Stimulated activated CD4-positive, alpha-beta T cell treated with anti-CD3 and anti-CD28 coated beads, Interleukin-1b, Interleukin-23, amount 100 ng/mL, for 4 hours (primary cell): Measurements from ENCODE around the gene AUTS2.

Experiments
- DNase-seq, 2 donors: peaks; one replicate each; pipeline ENCODE4 v3.0.0-alpha.2; 2020; ENCODE audit warnings: low read depth in 2 of 2

AUTS2 gene

GRCh38 chr7:69723663-69724062 lies 125.4 kb downstream of the AUTS2 start:
- DNase-seq, result no peak

- no peak for DNase-seq
Observed at GRCh38 chr7:69728304-69728703, 130.0 kb downstream of the AUTS2 start.

GRCh38 chr7:69732203-69732602 lies 133.9 kb downstream of the AUTS2 start:
- no peak for DNase-seq

GRCh38 chr7:69735582-69735981 lies 137.3 kb downstream of the AUTS2 start:
- no peak for DNase-seq

- DNase-seq, result no peak
Observed at GRCh38 chr7:69736126-69736810, 138.0 kb downstream of the AUTS2 start.

- no peak for DNase-seq
Observed at GRCh38 chr7:69738396-69738951, 140.2 kb downstream of the AUTS2 start.

- no peak for DNase-seq
Observed at GRCh38 chr7:69739190-69739589, 140.9 kb downstream of the AUTS2 start.

GRCh38 chr7:69739931-69740431 lies 141.7 kb downstream of the AUTS2 start:
- DNase-seq, result no peak

- DNase-seq, result no peak
Observed at GRCh38 chr7:69742237-69742636, 144.0 kb downstream of the AUTS2 start.

- no peak for DNase-seq
Observed at GRCh38 chr7:69743436-69743835, 145.2 kb downstream of the AUTS2 start.

- no peak for DNase-seq
Observed at GRCh38 chr7:69744026-69744425, 145.8 kb downstream of the AUTS2 start.

GRCh38 chr7:69746383-69746782 lies 148.1 kb downstream of the AUTS2 start:
- no peak for DNase-seq

GRCh38 chr7:69747144-69747543 lies 148.9 kb downstream of the AUTS2 start:
- DNase-seq, result no peak

- no peak for DNase-seq
Observed at GRCh38 chr7:69748530-69748929, 150.3 kb downstream of the AUTS2 start.

- no peak for DNase-seq
Observed at GRCh38 chr7:69749372-69749979, 151.2 kb downstream of the AUTS2 start.

- no peak for DNase-seq
Observed at GRCh38 chr7:69749994-69750393, 151.7 kb downstream of the AUTS2 start.

GRCh38 chr7:69751026-69751425 lies 152.8 kb downstream of the AUTS2 start:
- DNase-seq, result no peak

- no peak for DNase-seq
Observed at GRCh38 chr7:69753981-69754380, 155.7 kb downstream of the AUTS2 start.

GRCh38 chr7:69754476-69754875 lies 156.2 kb downstream of the AUTS2 start:
- DNase-seq, result no peak

GRCh38 chr7:69756235-69756634 lies 158.0 kb downstream of the AUTS2 start:
- no peak for DNase-seq

GRCh38 chr7:69757528-69757927 lies 159.3 kb downstream of the AUTS2 start:
- DNase-seq, result no peak

GRCh38 chr7:69757981-69758430 lies 159.7 kb downstream of the AUTS2 start:
- DNase-seq, result no peak

GRCh38 chr7:69759373-69759772 lies 161.1 kb downstream of the AUTS2 start:
- no peak for DNase-seq
